ENCODE data around the gene BPI. TPM values are rescaled to one million over a fixed set of nuclear protein-coding genes. Genes with fewer than 3 reads are reported as not detected.

Gene BPI
- total RNA-seq, 1 experiment from 2014 or later: not detected

DNA sequence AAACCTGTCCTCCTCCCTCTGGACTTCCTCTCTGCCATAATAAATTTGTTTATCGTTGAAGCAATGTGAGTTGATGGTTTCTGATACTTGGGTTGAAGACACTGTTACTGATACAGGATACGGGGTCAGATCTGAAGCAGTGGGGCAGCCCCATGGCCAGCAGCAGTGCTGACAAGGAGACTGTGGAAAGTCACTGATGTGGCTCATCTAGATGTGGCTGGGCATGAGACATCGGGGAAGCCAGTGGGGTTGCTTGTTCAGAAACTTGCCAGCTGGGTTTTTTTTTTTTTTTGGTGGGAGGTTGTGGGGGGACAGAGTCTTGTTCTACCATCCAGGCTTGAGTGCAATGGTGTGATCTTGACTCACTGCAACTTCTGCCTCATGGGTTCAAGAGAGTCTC lies 2.6 kb upstream of the BPI start:
- Mint-ChIP-seq H3K4me1 (ENCODE audit: insufficient read depth, unreplicated experiment) (no peaks in the 10 kb centered on the region), H3K36me3 (ENCODE audit: insufficient read depth, unreplicated experiment) (no peaks in the 10 kb centered on the region), H3K27me3 (ENCODE audit: insufficient read depth, unreplicated experiment) (peaks cover 37% of the 10 kb centered on the region), H3K27ac (ENCODE audit: low read depth, unreplicated experiment) (no peak overlapping the region), H3K9me3 (ENCODE audit: unreplicated experiment) (no peaks in the 10 kb centered on the region), H3K4me3 (ENCODE audit: unreplicated experiment) (no peak overlapping the region)
- CTCF ChIA-PET: interaction anchor here (0.7 to 2.0 kb wide), 3 partner anchors 21 to 80 kb away, joined by 3 to 7 read pairs (median 3); no protein-coding TSS in a partner anchor
- POLR2A ChIA-PET: no interaction called here
- no peak for DNase-seq (ENCODE audit: unreplicated experiment)
- TF ChIP-seq, protein P1, sequence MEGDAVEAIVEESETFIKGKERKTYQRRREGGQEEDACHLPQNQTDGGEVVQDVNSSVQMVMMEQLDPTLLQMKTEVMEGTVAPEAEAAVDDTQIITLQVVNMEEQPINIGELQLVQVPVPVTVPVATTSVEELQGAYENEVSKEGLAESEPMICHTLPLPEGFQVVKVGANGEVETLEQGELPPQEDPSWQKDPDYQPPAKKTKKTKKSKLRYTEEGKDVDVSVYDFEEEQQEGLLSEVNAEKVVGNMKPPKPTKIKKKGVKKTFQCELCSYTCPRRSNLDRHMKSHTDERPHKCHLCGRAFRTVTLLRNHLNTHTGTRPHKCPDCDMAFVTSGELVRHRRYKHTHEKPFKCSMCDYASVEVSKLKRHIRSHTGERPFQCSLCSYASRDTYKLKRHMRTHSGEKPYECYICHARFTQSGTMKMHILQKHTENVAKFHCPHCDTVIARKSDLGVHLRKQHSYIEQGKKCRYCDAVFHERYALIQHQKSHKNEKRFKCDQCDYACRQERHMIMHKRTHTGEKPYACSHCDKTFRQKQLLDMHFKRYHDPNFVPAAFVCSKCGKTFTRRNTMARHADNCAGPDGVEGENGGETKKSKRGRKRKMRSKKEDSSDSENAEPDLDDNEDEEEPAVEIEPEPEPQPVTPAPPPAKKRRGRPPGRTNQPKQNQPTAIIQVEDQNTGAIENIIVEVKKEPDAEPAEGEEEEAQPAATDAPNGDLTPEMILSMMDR (IDR thresholded peaks at IDR 0.05; ENCODE audit: unreplicated experiment): no peak
- BruUV-seq (replicated peaks): no TSS peak
- intact Hi-C loops (cut with micrococcal nuclease): no loop called here

DNA sequence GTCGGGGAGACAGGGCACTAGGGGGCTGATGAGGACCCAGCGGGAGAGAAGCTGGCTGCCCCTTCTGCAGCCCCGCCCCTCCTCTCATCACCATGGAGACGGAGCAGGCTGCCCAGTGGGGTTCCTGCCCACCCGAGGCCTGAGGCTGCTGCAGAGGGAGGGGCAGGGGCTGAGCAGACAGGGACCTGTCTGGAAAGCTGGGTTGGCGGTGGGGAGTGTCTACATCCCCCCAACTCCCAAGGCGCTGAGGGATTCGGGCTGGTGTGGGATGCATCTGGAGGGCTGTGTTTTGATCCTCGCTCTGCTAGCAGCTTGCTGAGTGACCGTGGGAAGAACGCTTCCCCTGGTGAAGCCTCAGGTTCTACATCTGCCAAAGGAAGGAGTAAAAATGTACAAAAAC lies 1.2 kb upstream of the BPI start:
- ChIA-PET POLR2A (no interaction called here), CTCF (interaction anchor here (2.0 kb wide), 1 partner anchor 81 kb away, joined by 7 read pairs; no protein-coding TSS in a partner anchor)
- no peaks in the 10 kb centered on the region for H3K36me3 Mint-ChIP-seq (ENCODE audit: insufficient read depth, unreplicated experiment)
- no peak overlapping the region for H3K4me3 Mint-ChIP-seq (ENCODE audit: unreplicated experiment)
- intact Hi-C loops (cut with micrococcal nuclease): no loop called here
- no peak overlapping the region for H3K27ac Mint-ChIP-seq (ENCODE audit: low read depth, unreplicated experiment)
- TF ChIP-seq, protein P1 (IDR thresholded peaks at IDR 0.05; ENCODE audit: unreplicated experiment): no peak
- peaks cover 37% of the 10 kb centered on the region for H3K27me3 Mint-ChIP-seq (ENCODE audit: insufficient read depth, unreplicated experiment)
- no peaks in the 10 kb centered on the region for H3K4me1 Mint-ChIP-seq (ENCODE audit: insufficient read depth, unreplicated experiment)
- no TSS peak for BruUV-seq (replicated peaks)
- H3K9me3 Mint-ChIP-seq (ENCODE audit: unreplicated experiment): no peaks in the 10 kb centered on the region
- no peak for DNase-seq (ENCODE audit: unreplicated experiment)

DNA sequence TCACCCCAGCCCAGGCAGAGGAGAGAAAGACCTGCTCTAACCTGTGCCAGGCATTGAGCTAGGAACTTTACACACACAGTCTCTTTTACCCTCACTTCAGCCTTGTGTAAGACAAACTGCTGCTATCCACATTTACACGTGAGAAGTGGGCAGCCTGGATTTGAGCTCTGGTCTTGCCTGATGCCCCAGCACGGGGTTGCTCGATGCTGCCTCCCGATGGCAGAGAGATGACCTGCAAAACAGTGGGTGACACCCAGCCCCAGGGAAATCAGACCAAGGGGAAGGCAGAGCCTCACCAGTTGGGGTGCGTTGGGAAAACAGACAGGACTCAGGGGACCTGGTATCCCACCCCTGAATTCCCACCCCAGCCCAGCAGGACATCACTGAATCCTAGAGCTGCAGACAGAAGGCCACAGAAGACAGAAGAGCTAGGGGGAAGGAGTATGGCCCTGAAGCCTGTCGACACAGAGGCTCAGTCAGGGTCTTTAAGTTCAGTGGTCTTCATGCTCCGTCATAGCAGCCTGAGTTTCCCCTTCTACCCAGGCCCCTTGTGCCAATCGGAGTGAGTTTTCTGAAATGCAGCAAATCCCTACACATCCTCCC lies 990 bp downstream of the BPI start:
- Mint-ChIP-seq H3K4me3 (ENCODE audit: unreplicated experiment) (no peak overlapping the region), H3K9me3 (ENCODE audit: unreplicated experiment) (no peaks in the 10 kb centered on the region), H3K36me3 (ENCODE audit: insufficient read depth, unreplicated experiment) (no peaks in the 10 kb centered on the region), H3K4me1 (ENCODE audit: insufficient read depth, unreplicated experiment) (no peaks in the 10 kb centered on the region), H3K27me3 (ENCODE audit: insufficient read depth, unreplicated experiment) (peaks cover 37% of the 10 kb centered on the region), H3K27ac (ENCODE audit: low read depth, unreplicated experiment) (no peak overlapping the region)
- no TSS peak for BruUV-seq (replicated peaks)
- ChIA-PET POLR2A (interaction anchor here (0.6 to 0.7 kb wide), 2 partner anchors 73 to 1095 kb away, joined by 3 to 4 read pairs; no protein-coding TSS in a partner anchor), CTCF (interaction anchor here (0.6 to 2.6 kb wide), 12 partner anchors 15 to 690 kb away, joined by 3 to 8 read pairs (median 4); no protein-coding TSS in a partner anchor)
- peak; percentile 63 for DNase-seq (ENCODE audit: unreplicated experiment)
- intact Hi-C loops (cut with micrococcal nuclease): loop anchor here (1.0 to 5.0 kb wide), 3 partner anchors 76 to 232 kb away; no protein-coding TSS in a partner anchor
- TF ChIP-seq, protein P1 (IDR thresholded peaks at IDR 0.05; ENCODE audit: unreplicated experiment): peak; percentile 55

DNA sequence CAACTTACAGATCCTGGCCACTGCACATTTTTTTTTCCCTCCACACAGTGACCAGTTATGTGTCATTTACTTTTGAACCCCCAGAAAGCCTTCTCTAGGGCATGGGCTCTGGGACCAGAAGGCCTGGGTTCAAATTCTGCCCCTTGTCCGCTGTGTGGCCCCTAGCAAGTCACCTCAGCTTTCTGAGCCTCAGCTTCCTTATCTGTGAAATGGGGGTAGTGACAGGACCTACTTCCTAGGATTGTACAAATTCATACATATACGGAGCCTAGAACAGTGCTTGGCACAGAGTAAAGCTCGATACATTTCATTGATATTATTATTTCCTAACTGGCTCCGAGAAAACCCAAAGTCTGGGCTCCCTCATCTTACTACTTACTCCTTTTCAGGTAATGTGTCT lies 1.6 kb downstream of the BPI start:
- intact Hi-C loops (cut with micrococcal nuclease): loop anchor here (1.0 to 5.0 kb wide), 3 partner anchors 76 to 233 kb away; no protein-coding TSS in a partner anchor
- CTCF ChIA-PET: interaction anchor here (0.6 to 2.6 kb wide), 11 partner anchors 14 to 691 kb away, joined by 3 to 8 read pairs (median 4); no protein-coding TSS in a partner anchor
- H3K4me1 Mint-ChIP-seq (ENCODE audit: insufficient read depth, unreplicated experiment): no peaks in the 10 kb centered on the region
- H3K9me3 Mint-ChIP-seq (ENCODE audit: unreplicated experiment): no peaks in the 10 kb centered on the region
- DNase-seq (ENCODE audit: unreplicated experiment): no peak
- POLR2A ChIA-PET: interaction anchor here (0.6 kb wide), 1 partner anchor 1095 kb away, joined by 3 read pairs; no protein-coding TSS in a partner anchor
- H3K27me3 Mint-ChIP-seq (ENCODE audit: insufficient read depth, unreplicated experiment): peaks cover 34% of the 10 kb centered on the region
- no peak overlapping the region for H3K4me3 Mint-ChIP-seq (ENCODE audit: unreplicated experiment)
- TF ChIP-seq, protein P1 (IDR thresholded peaks at IDR 0.05; ENCODE audit: unreplicated experiment): no peak
- no peak overlapping the region for H3K27ac Mint-ChIP-seq (ENCODE audit: low read depth, unreplicated experiment)
- no peaks in the 10 kb centered on the region for H3K36me3 Mint-ChIP-seq (ENCODE audit: insufficient read depth, unreplicated experiment)
- BruUV-seq (replicated peaks): no TSS peak
